Tibial nerve (tissue), 4 donors: Measurements from ENCODE around the gene TEAD2. TPM values are rescaled to one million over a fixed set of nuclear protein-coding genes. Genes with fewer than 3 reads are reported as not detected.

Source experiments
- DNase-seq, 2 donors: peaks; one replicate each; pipeline ENCODE4 v3.0.0-alpha.2; 2019; ENCODE audit warnings: low spot score in 2 of 2
- H3K27ac ChIP-seq, 4 donors: fragments of 200-600 bp; sonication (generic) in 3 of 4; one replicate each; pipeline ENCODE4 v1.5.1; 2017 to 2019; ENCODE audit warnings: mild to moderate bottlenecking in 1 of 4
- H3K27me3 ChIP-seq, 2 donors: fragments of 200-600 bp; sonication (generic) in 1 of 2; one replicate each; pipeline versions ENCODE4 v1.5.1 to v1.6.0; 2017 to 2019
- H3K36me3 ChIP-seq, 3 donors: fragments of 200-600 bp; sonication (generic); one replicate each; pipeline ENCODE4 v1.5.1; 2018 to 2019
- H3K4me1 ChIP-seq, 4 donors: fragments of 200-600 bp; sonication (generic) in 3 of 4; one replicate each; pipeline ENCODE4 v1.5.1; 2017 to 2019
- H3K4me3 ChIP-seq, 4 donors: fragments of 200-600 bp; sonication (generic) in 3 of 4; one replicate each; pipeline ENCODE4 v1.5.1; 2017 to 2019; ENCODE audit warnings: mild to moderate bottlenecking in 1 of 4, moderate library complexity in 1 of 4
- H3K9me3 ChIP-seq, 4 donors: fragments of 200-600 bp; sonication (generic) in 3 of 4; one replicate each; pipeline ENCODE4 v1.5.1; 2017 to 2019
- CTCF ChIP-seq, 5 experiments: fragments of 200-600 bp in 3 of 5; fragments of 450-650 bp in 2 of 5; sonication (generic) in 3 of 5; IDR thresholded peaks; one replicate each; pipeline ENCODE4 v1.5.1; 2016 to 2019; ENCODE audit warnings: antibody characterized with exemption in 5 of 5, mild to moderate bottlenecking in 3 of 5, moderate library complexity in 2 of 5
- EP300 ChIP-seq, 2 donors: sonication (generic); formaldehyde crosslinking; IDR thresholded peaks; one replicate each; pipeline ENCODE4 v1.6.1; 2017; ENCODE audit warnings: antibody characterized with exemption in 2 of 2, mild to moderate bottlenecking in 1 of 2
- POLR2A ChIP-seq, 2 donors: fragments of 450-650 bp; IDR thresholded peaks; one replicate each; pipeline ENCODE4 v1.6.1; 2017; ENCODE audit warnings: antibody characterized with exemption in 2 of 2, mild to moderate bottlenecking in 2 of 2, moderate library complexity in 2 of 2
- WGBS, 2 donors: methylation state at CpG; one replicate each; pipeline ENCODE4 v1.1.5; 2018; 5-methylcytosine and 5-hydroxymethylcytosine counted together
- total RNA-seq, 4 donors: library from RNA; depleted of rRNA; stranded (reverse); fragments of >200 nt; gene quantifications; one replicate each; pipeline ENCODE4 v1.1.0, GENCODE V29; 2016

The TEAD2 gene
- total RNA-seq, 4 donors from 2014 or later, result 17.8 to 39.0 (median 21.4) TPM

- no peaks in the 10 kb centered on the region for H3K9me3 ChIP-seq
- H3K36me3 ChIP-seq, result no peaks in the 10 kb centered on the region
- TF ChIP-seq EP300 (IDR thresholded peaks at IDR 0.05) (no peak), POLR2A (IDR thresholded peaks at IDR 0.05) (no peak), CTCF (IDR thresholded peaks at IDR 0.05) (no peak)
- WGBS, 2 donors, result 88 to 89% methylated on average over 16 of the region's 16 CpGs
- H3K4me3 ChIP-seq, result no peak overlapping the region
- no peak overlapping the region for H3K27ac ChIP-seq
- peaks cover 0 to 12% (median 0%) of the 10 kb centered on the region in 4 donors for H3K4me1 ChIP-seq
- no peak for DNase-seq
- peaks cover 0 to 3% of the 10 kb centered on the region in 2 donors for H3K27me3 ChIP-seq
Measured at GRCh38 chr19:49407482-49408015, 45.3 kb upstream of the TEAD2 start.

- H3K4me3 ChIP-seq, result no peak overlapping the region
- H3K4me1 ChIP-seq, result peaks cover 0 to 12% (median 0%) of the 10 kb centered on the region in 4 donors
- H3K27me3 ChIP-seq, result no peaks in the 10 kb centered on the region
- no peak for DNase-seq
- no peak overlapping the region for H3K27ac ChIP-seq
- WGBS, 2 donors, result 72 to 75% methylated on average over 7 of the region's 7 CpGs
- TF ChIP-seq EP300 (IDR thresholded peaks at IDR 0.05) (no peak), POLR2A (IDR thresholded peaks at IDR 0.05) (no peak), CTCF (IDR thresholded peaks at IDR 0.05) (no peak)
- no peaks in the 10 kb centered on the region for H3K9me3 ChIP-seq
- H3K36me3 ChIP-seq, result no peaks in the 10 kb centered on the region
Measured at GRCh38 chr19:49407079-49407478, 44.9 kb upstream of the TEAD2 start.

- TF ChIP-seq POLR2A (IDR thresholded peaks at IDR 0.05), result no peak
- no peak for TF ChIP-seq EP300 (IDR thresholded peaks at IDR 0.05)
- no peak for DNase-seq
- H3K27ac ChIP-seq, result no peak overlapping the region
- no peaks in the 10 kb centered on the region for H3K9me3 ChIP-seq
- H3K4me1 ChIP-seq, result no peaks in the 10 kb centered on the region
- 48 to 51% methylated on average over 7 of the region's 7 CpGs for WGBS, 2 donors
- H3K27me3 ChIP-seq, result no peaks in the 10 kb centered on the region
- no peak overlapping the region for H3K4me3 ChIP-seq
- H3K36me3 ChIP-seq, result no peaks in the 10 kb centered on the region
Measured at GRCh38 chr19:49403404-49404187, 41.4 kb upstream of the TEAD2 start.

- no peaks in the 10 kb centered on the region for H3K36me3 ChIP-seq
- H3K9me3 ChIP-seq, result no peaks in the 10 kb centered on the region
- no peak for DNase-seq
- no peak overlapping the region for H3K4me3 ChIP-seq
- TF ChIP-seq CTCF (IDR thresholded peaks at IDR 0.05) (no peak), EP300 (IDR thresholded peaks at IDR 0.05) (no peak), POLR2A (IDR thresholded peaks at IDR 0.05) (no peak)
- H3K27ac ChIP-seq, result no peak overlapping the region
- H3K4me1 ChIP-seq, result no peaks in the 10 kb centered on the region
- no peaks in the 10 kb centered on the region for H3K27me3 ChIP-seq
- 86 to 88% methylated on average over 6 of the region's 6 CpGs for WGBS, 2 donors
Measured at GRCh38 chr19:49400029-49400428, 37.8 kb upstream of the TEAD2 start.

GRCh38 chr19:49398931-49399330 lies 36.7 kb upstream of the TEAD2 start:
- Histone ChIP-seq H3K9me3 (no peaks in the 10 kb centered on the region), H3K27me3 (peaks cover 0 to 11% of the 10 kb centered on the region in 2 donors), H3K4me3 (no peak overlapping the region), H3K27ac (no peak overlapping the region), H3K36me3 (no peaks in the 10 kb centered on the region), H3K4me1 (no peaks in the 10 kb centered on the region)
- WGBS, 2 donors, result 76 to 79% methylated on average over 6 of the region's 6 CpGs
- TF ChIP-seq CTCF (IDR thresholded peaks at IDR 0.05) (no peak), EP300 (IDR thresholded peaks at IDR 0.05) (no peak), POLR2A (IDR thresholded peaks at IDR 0.05) (no peak)
- DNase-seq, result no peak
